Measurements from ENCODE around the gene FBXL13.
A peak's percentile ranks its signal among the peaks of the same experiment; 100 is the strongest.
"Not testable (repeated sequence)": the region's sequence is repeated elsewhere in the genome, so short reads cannot be mapped to it uniquely, and the experiment has no call there.

Gene FBXL13

GRCh38 chr7:103074519-103075336, at the start of gene FBXL13, which contains the start of gene ARMC10:
Gene FBXL13, minus strand, starts transcription at chr7:103074796.
Gene ARMC10, plus strand, starts transcription at chr7:103075140. Its CDS starts 133 bp downstream, at chr7:103075273.
- peak; percentile 79 for DNase-seq

GRCh38 chr7:103123529-103123928, 48.9 kb upstream of the FBXL13 start:
- DNase-seq = no peak

- DNase-seq = no peak
These were observed 47.0 kb upstream of the FBXL13 start for GRCh38 chr7:103121641-103122040.

GRCh38 chr7:103120362-103120761, 45.8 kb upstream of the FBXL13 start:
- no peak for DNase-seq

GRCh38 chr7:103119791-103120291, 45.2 kb upstream of the FBXL13 start:
- no peak for DNase-seq

- DNase-seq = no peak
These were observed 42.9 kb upstream of the FBXL13 start for GRCh38 chr7:103117465-103117864.

- no peak for DNase-seq
These were observed 42.4 kb upstream of the FBXL13 start for GRCh38 chr7:103116991-103117390.

- no peak for DNase-seq
These were observed 41.9 kb upstream of the FBXL13 start for GRCh38 chr7:103116511-103116910.

- DNase-seq = no peak
These were observed 41.2 kb upstream of the FBXL13 start for GRCh38 chr7:103115771-103116170.

GRCh38 chr7:103114576-103115008, 40.0 kb upstream of the FBXL13 start:
- no peak for DNase-seq

GRCh38 chr7:103113164-103113563, 38.6 kb upstream of the FBXL13 start:
- DNase-seq = peak; percentile 50

- not testable (repeated sequence) for DNase-seq
These were observed 32.1 kb upstream of the FBXL13 start for GRCh38 chr7:103106703-103107070.

GRCh38 chr7:103106005-103106702, 31.6 kb upstream of the FBXL13 start:
- no peak for DNase-seq

- DNase-seq = no peak
These were observed 26.9 kb upstream of the FBXL13 start for GRCh38 chr7:103101543-103101942.

- no peak for DNase-seq
These were observed 25.8 kb upstream of the FBXL13 start for GRCh38 chr7:103100348-103100747.

- no peak for DNase-seq
These were observed 22.4 kb upstream of the FBXL13 start for GRCh38 chr7:103097041-103097440.

GRCh38 chr7:103095558-103095957, 21.0 kb upstream of the FBXL13 start:
- DNase-seq = not testable (repeated sequence)

- DNase-seq = no peak
These were observed 19.5 kb upstream of the FBXL13 start for GRCh38 chr7:103094102-103094501.

- DNase-seq = no peak
These were observed 18.8 kb upstream of the FBXL13 start for GRCh38 chr7:103093429-103093828.

- DNase-seq = not testable (repeated sequence)
These were observed 17.7 kb upstream of the FBXL13 start for GRCh38 chr7:103092321-103092720.

- DNase-seq = no peak
These were observed 8.6 kb upstream of the FBXL13 start for GRCh38 chr7:103083210-103083609.

GRCh38 chr7:103082497-103082896, 7.9 kb upstream of the FBXL13 start:
- DNase-seq = no peak

GRCh38 chr7:103080923-103081322, 6.3 kb upstream of the FBXL13 start:
- DNase-seq = no peak

- DNase-seq = no peak
These were observed 5.2 kb upstream of the FBXL13 start for GRCh38 chr7:103079836-103080235.
